Peyer's patch (tissue), 4 donors: Measurements from ENCODE around the gene ESRP2.

Source experiments
- POLR2A ChIP-seq, 2 donors: fragments of 450-650 bp; IDR thresholded peaks; one replicate each; pipeline ENCODE4 v1.5.1; 2017; ENCODE audit warnings: antibody characterized with exemption in 2 of 2, mild to moderate bottlenecking in 2 of 2, moderate library complexity in 2 of 2
- TF ChIP-seq, protein P1 (sequence below), 6 experiments: fragments of 450-650 bp in 4 of 6; fragments of 200-600 bp in 2 of 6; sonication (generic) in 1 of 6; IDR thresholded peaks; one replicate each; pipeline ENCODE4 v1.5.1; 2017 to 2019; ENCODE audit warnings: antibody characterized with exemption in 6 of 6, mild to moderate bottlenecking in 3 of 6, moderate library complexity in 1 of 6

DNA sequence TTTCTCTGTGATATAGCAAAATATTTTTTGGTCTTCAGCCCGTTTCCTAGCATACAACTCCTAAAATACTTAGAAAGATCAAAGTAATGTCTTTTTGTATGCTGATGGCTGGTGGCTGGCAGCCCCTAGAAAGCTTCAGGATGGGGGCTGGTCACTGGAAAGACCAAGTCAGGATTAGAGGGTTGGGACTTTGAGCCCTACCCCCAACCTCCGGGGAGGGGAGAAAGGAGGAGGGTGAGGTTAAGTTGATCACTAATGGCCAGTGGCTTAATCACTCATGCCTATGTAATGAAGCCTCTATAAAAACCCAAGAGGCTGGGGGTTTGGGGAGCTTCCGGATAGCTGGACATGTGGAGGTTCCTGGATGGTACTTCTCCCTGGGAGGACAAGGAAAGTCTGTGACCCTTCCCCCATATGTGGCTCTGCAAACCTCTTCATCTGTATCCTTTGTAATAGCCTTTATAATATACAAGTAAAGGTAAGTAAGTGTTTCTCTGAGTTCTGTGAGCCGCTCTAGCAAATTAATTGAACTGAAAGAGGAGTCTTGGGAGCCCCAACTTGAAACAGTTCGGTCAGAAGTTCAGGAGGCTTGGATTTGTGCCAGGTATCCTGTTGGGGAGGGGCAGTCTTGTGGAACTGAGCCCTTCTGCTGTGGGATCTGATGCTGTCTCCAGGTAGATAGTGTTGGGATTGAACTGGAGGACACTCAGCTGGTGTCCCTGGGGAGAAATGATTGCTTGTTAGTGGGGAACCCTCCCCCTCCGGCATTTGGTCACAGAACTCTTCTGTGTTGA is 31.9 kb upstream of the ESRP2 start:
- TF ChIP-seq, protein P1, sequence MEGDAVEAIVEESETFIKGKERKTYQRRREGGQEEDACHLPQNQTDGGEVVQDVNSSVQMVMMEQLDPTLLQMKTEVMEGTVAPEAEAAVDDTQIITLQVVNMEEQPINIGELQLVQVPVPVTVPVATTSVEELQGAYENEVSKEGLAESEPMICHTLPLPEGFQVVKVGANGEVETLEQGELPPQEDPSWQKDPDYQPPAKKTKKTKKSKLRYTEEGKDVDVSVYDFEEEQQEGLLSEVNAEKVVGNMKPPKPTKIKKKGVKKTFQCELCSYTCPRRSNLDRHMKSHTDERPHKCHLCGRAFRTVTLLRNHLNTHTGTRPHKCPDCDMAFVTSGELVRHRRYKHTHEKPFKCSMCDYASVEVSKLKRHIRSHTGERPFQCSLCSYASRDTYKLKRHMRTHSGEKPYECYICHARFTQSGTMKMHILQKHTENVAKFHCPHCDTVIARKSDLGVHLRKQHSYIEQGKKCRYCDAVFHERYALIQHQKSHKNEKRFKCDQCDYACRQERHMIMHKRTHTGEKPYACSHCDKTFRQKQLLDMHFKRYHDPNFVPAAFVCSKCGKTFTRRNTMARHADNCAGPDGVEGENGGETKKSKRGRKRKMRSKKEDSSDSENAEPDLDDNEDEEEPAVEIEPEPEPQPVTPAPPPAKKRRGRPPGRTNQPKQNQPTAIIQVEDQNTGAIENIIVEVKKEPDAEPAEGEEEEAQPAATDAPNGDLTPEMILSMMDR (IDR thresholded peaks at IDR 0.05): no peak
- TF ChIP-seq POLR2A (IDR thresholded peaks at IDR 0.05): no peak
